Renal cortex interstitium (tissue), 15 donors: Measurements from ENCODE around the gene MAGI3. TPM values are rescaled to one million over a fixed set of nuclear protein-coding genes. Genes with fewer than 3 reads are reported as not detected.
A peak's percentile ranks its signal among the peaks of the same experiment; 100 is the strongest.

Experiments used
- DNase-seq, 11 donors: peaks; one replicate each; pipeline ENCODE4 v3.0.0-alpha.2; 2013; ENCODE audit warnings: low read depth in 9 of 11, low spot score in 4 of 11; ENCODE audit errors: extremely low read depth in 1 of 11
- long read RNA-seq, 16 experiments: transcript quantifications; one replicate each; lab custom pipeline, GENCODE V29; 2026
- polyA plus RNA-seq, 3 donors: library from polyadenylated mRNA; unstranded; fragments of 120-200 nt; gene quantifications; one replicate each; pipeline ENCODE4 v1.2.1, GENCODE V29; 2013; ENCODE audit not compliant: insufficient read length in 3 of 3

Gene MAGI3
- 10 to 100 TPM; 23.9 to 26.6 (median 25.0) TPM for polyA plus RNA-seq
- long read RNA-seq, donor 1: 0 reads
- long read RNA-seq, donor 2, partial matches to known transcripts: 0 of 1 reads
- long read RNA-seq, donor 2, other reads (novel, unspliced or antisense): 0 of 1 reads
- long read RNA-seq, donor 3, full-length matches to known transcripts: 4 of 4 reads
- long read RNA-seq, donor 3, partial matches to known transcripts: 0 of 4 reads
- long read RNA-seq, donor 3, other reads (novel, unspliced or antisense): 0 of 4 reads
- long read RNA-seq, donor 4: 0 reads
- long read RNA-seq, donor 5: 0 reads
- long read RNA-seq, donor 6, full-length matches to known transcripts: 3 of 3 reads
- long read RNA-seq, donor 6, partial matches to known transcripts: 0 of 3 reads
- long read RNA-seq, donor 6, other reads (novel, unspliced or antisense): 0 of 3 reads
- long read RNA-seq, donor 7, full-length matches to known transcripts: 2 of 23 reads
- long read RNA-seq, donor 7, partial matches to known transcripts: 21 of 23 reads
- long read RNA-seq, donor 7, other reads (novel, unspliced or antisense): 0 of 23 reads
- long read RNA-seq, donor 8, full-length matches to known transcripts: 4 of 4 reads
- long read RNA-seq, donor 8, partial matches to known transcripts: 0 of 4 reads
- long read RNA-seq, donor 8, other reads (novel, unspliced or antisense): 0 of 4 reads
- long read RNA-seq, donor 9, full-length matches to known transcripts: 1 of 1 reads
- long read RNA-seq, donor 9, partial matches to known transcripts: 0 of 1 reads
- long read RNA-seq, donor 9, other reads (novel, unspliced or antisense): 0 of 1 reads
- long read RNA-seq, donor 10, full-length matches to known transcripts: 1 of 1 reads
- long read RNA-seq, donor 10, partial matches to known transcripts: 0 of 1 reads
- long read RNA-seq, donor 10, other reads (novel, unspliced or antisense): 0 of 1 reads
- long read RNA-seq, donor 11, full-length matches to known transcripts: 2 of 2 reads
- long read RNA-seq, donor 11, partial matches to known transcripts: 0 of 2 reads
- long read RNA-seq, donor 11, other reads (novel, unspliced or antisense): 0 of 2 reads
- long read RNA-seq, donor 12, partial matches to known transcripts: 0 of 1 reads
- long read RNA-seq, donor 12, other reads (novel, unspliced or antisense): 0 of 1 reads
- long read RNA-seq, donor 13, full-length matches to known transcripts: 6 of 24 reads
- long read RNA-seq, donor 13, partial matches to known transcripts: 18 of 24 reads
- long read RNA-seq, donor 13, other reads (novel, unspliced or antisense): 0 of 24 reads
- long read RNA-seq, donor 14, full-length matches to known transcripts: 2 of 2 reads
- long read RNA-seq, donor 14, partial matches to known transcripts: 0 of 2 reads
- long read RNA-seq, donor 14, other reads (novel, unspliced or antisense): 0 of 2 reads
- long read RNA-seq, donor 15: 0 reads
- long read RNA-seq, donor 16, full-length matches to known transcripts: 6 of 6 reads
- long read RNA-seq, donor 16, partial matches to known transcripts: 0 of 6 reads
- long read RNA-seq, donor 16, other reads (novel, unspliced or antisense): 0 of 6 reads

GRCh38 chr1:113389953-113390834, at the start of gene MAGI3:
MAGI3 (plus strand) TSS chr1:113390515; CDS start chr1:113391034, 519 bp downstream.
- peak; percentile 94 to 99 (median 98) for DNase-seq

DNA sequence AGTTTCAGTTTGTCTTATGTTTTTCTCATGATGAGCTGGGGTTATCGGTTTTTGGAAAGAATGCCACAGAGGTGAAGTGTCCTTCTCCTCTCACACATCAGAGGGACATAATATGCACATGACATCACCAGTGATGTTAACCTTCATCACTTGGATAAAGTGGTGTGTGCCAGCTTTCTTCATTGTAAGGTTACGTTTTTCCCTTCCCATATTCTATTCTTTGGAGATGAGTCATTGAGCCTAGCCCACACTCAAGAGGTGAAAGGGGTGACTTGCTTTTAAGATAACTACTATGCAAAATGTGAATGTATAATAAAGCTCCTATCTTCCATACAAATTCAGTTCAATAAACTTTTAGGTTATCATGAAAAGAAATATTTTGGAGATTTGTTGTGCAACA, 36.7 kb upstream of the MAGI3 start:
- no peak for DNase-seq

DNA sequence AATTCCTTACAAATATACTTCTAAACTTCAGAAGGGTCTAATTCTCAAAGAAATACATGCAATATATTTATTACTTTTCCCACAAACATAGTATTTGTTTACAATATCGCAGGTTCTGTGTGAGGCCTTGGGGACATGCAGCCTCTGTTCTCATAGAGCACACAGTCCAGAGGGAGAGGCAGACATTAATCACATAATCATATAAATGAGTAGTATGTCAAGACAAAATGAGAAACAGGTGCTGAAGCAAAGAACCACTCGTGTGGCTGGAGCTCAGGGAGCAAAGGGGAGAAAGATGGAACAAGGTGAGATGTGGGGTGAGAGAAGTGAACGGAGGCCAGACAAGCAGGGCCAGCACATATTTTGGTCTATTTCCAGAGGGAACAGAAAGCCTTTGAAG, 26.4 kb upstream of the MAGI3 start:
- no peak for DNase-seq

DNA sequence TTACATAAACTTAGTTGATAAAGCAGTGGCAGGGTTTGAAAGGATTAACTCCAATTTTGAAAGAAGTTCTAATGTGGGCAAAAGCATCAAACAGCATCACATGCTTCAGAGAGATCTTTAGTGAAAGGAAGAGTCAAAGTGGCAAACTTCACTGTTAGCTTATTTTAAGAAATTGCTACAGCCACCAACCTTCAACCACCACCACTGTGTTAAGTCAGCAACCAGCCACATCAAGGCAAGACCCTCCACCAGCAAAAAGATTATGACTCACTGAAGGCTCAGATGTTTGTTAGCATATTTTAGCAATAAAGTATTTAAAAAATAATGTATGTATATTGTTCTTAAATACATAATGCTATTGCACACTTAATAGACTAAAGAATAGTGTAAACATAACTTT, 21.3 kb upstream of the MAGI3 start:
- no peak for DNase-seq

DNA sequence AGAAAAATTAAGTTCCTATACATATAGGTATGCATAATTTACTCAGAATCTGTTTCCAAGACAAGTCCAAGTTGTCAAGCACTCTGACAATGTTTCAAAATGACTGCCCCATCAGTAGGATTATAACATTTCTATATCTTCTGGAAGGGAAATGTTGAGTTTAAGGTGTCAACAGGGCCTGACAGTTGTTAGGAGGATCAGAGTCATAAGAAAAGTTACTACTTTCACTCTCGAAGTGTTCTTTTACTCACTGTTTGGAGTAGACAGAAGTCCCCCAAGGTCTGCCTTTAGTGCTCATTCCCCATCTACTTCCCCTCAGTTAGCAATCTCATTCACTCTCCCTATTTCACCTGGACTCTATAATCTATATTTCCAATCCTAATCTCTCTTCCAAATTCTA, 20.6 kb upstream of the MAGI3 start:
- DNase-seq: no peak

DNA sequence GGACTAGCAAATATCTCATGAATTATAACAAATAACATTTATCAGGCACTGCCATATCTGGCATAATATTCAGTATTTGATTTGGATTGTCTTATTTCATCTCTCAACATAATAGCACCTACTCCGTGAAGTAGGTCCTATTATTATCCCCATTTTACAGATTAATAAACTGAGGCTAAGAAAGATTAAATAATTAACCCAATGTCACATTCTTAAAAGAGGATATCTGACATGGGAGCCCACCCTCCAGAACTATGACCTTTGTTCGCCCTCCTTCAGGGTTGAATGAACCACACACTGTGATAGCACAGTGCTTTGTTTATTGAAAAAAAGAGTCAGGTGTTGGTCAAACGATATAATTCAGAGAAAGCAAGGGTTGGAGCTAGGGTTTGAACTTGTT, 19.4 kb upstream of the MAGI3 start:
- no peak for DNase-seq

GRCh38 chr1:113372546-113372945, 17.8 kb upstream of the MAGI3 start:
- DNase-seq: no peak

DNA sequence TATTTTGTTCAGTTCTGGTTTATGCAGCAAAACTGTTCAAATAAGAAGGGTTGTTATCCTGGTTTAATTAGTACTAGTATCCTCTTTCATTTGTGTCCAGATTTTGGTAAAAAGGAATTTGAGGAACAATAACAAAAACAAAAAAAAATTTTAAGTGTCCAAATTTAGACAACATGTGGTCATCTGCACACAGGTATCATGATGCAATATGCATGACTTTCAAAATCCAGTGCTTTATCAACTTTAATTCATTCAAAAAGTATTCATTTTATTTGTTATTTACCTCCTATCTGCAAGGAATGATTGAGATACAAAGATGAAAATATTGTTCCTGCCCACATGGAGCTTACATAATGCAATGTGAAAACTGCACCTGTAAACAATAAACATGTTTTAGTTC, 16.7 kb upstream of the MAGI3 start:
- DNase-seq: no peak

- DNase-seq: no peak
Measured at GRCh38 chr1:113375878-113376277, 14.4 kb upstream of the MAGI3 start.

DNA sequence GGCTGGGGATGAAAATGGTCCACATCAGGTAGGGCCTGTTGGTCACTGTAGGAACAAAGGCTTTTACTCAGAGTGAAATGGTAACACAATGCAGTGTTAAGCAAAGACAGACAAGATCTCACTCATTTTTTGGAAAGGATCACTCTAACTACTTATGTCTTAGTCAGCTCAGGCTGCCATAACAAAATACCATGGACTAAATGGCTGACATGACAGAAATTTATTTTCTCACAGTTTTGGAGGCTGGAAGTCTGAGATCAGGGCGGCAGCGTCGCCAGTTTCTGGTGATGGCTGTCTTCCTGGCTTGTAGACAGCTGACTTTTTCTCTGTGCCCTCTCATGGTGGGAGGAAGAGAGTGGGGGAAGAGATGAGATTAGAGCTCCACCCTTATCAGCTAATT, 10.2 kb upstream of the MAGI3 start:
- DNase-seq: no peak

DNA sequence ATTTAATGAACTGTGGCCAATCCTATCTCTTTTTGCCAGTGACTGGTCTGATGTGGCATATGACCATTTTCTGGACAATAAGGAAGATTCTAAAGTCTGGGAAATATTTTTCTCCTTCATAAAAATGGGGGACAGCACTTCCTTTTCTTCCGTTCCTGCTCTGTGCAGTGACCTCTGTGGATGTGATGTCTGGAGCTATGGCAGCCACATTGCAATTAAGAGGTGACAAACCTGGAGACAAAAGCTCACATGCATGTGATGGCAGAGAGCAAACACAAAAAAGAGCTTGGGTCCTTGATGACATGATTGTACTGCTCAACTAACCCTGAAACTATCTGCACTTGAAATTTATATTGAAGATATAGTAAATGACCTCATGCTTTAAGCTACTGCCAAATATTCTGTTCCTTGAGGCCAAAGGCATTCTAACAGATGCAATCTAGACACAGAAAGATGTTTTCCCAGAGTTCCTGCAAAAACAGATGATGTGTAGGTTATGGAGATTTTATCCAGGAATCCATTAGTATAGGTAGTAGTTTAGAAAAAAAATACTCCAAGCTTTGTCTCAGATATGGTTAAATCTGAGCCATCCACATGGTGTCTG, 2.2 kb upstream of the MAGI3 start:
- no peak for DNase-seq

GRCh38 chr1:113388621-113389358, 1.5 kb upstream of the MAGI3 start:
- DNase-seq: no peak

- no peak for DNase-seq
Measured at GRCh38 chr1:113389359-113389952, 859 bp upstream of the MAGI3 start.

DNA sequence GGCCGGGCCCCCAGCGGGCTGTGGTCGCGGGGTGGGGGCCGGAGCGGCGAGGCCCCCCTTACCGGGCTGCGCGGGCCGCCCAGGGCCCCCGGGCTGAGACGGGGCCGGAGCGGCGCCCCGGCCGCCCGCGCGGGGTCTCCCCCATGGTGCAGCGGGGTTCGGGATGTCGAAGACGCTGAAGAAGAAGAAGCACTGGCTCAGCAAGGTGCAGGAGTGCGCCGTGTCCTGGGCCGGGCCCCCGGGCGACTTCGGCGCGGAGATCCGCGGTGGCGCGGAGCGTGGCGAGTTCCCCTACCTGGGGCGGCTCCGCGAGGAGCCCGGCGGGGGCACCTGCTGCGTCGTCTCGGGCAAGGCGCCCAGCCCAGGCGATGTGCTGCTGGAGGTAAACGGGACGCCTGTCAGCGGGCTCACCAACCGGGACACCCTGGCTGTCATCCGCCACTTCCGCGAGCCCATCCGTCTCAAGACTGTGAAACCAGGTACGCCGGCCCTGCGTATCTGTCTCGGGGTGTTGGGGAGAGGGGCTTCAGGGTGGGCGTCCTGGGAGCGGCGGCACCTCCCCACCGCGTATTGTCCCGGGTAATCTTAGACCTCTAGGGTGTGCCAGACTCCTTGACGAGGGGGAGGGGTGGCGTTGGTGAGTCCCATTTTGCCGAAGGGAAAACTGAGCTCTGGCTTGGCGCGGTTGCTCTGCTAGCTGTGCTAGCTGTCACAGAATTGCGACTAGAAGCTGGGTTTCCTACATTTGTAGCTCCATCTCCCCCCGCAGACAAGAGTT, 745 bp downstream of the MAGI3 start:
- DNase-seq: no peak

- DNase-seq: no peak
Measured at GRCh38 chr1:113391649-113392271, 1.4 kb downstream of the MAGI3 start.
